ENCODE data around the gene PLA2G4E. TPM values are rescaled to one million over a fixed set of nuclear protein-coding genes. Genes with fewer than 3 reads are reported as not detected.

PLA2G4E gene
- total RNA-seq, 1 experiment from 2014 or later, result not detected

DNA sequence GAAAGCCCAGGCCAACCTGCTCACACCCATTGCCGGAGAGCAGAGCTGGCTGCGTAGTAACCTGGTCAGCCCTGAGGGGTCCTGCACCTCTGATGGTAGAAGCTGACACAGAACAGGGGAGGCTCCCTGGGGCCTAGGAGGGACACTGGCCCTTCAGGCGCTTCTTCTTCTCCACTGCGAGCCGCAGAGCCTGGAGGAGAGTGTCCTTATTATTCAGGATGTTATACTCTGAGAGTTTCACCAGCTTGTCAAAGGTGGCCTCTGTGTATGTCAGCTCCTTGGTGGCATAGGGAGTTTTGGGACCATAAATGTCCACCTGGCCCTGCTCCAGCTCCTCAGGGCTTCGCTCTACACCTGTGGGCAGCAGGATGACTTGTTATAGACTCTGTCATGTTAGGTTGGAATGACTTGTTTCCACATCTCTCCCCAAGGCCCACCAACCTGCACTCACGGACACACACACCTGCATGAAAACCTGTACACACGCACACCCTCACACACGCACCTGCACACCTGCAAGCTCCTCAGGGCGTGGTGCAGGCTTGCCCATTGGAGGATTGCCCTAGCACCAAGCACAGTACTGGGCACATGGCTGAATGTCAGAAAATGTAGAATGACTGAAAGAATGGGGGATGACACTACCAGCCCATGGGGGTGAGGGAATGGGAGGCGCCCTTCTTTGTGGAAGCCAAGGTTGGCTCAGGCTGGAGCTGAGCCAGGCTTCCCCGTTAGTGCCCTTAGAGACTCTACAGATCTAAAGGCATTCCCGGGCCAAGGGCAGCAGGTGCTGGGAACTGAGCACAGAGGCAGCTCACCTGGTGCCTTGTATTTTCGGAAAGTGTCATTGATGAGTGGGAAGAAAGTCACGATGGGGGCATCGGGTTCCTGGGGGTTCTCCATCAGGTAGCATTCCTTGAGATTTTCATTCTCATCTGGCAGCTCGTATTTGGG is 36.9 kb downstream of the PLA2G4E start:
- ChIA-PET RAD21 (ENCODE audit: low non-redundant PET in 1 of 2, low total read pairs in 2 of 2, uncharacterized antibody in 2 of 2, unreplicated experiment in 2 of 2) (no interaction called here), POLR2A (no interaction called here), CTCF (interaction anchor here (2.4 kb wide), 1 partner anchor 11 kb away, joined by 7 read pairs; the partner anchor contains the start of gene EHD4)
- Histone ChIP-seq H2AFZ (ENCODE audit: low read depth, low read length, poor library complexity, severe bottlenecking) (no peak overlapping the region), H3K27me3 (ENCODE audit: insufficient read depth, low read length) (no peaks in the 10 kb centered on the region), H3K36me3 (ENCODE audit: control insufficient read depth in 1 of 2, insufficient read depth in 2 of 2, low read length in 2 of 2) (no peaks in the 10 kb centered on the region), H3K9ac (ENCODE audit: low read length) (no peak overlapping the region), H3K4me1 (ENCODE audit: control insufficient read depth in 1 of 2, insufficient read depth in 2 of 2, low read length in 2 of 2) (peaks cover 0 to 4% of the 10 kb centered on the region in 2 experiments; a peak in 2 of 4 replicates), H3K9me3 (ENCODE audit: control insufficient read depth in 1 of 2, insufficient read depth in 1 of 2, low read depth in 1 of 2, low read length in 2 of 2) (no peaks in the 10 kb centered on the region), H4K20me1 (ENCODE audit: insufficient read depth) (no peaks in the 10 kb centered on the region), H3K9me2 (ENCODE audit: insufficient read depth) (no peaks in the 10 kb centered on the region), H3K4me3 (replicated peaks in 1 of 2; ENCODE audit: low read depth in 1 of 2, low read length in 2 of 2) (no peak overlapping the region), H3K79me2 (ENCODE audit: insufficient read depth, low read length) (no peaks in the 10 kb centered on the region), H3K4me2 (ENCODE audit: low read length) (no peak overlapping the region), H3K27ac (ENCODE audit: low read depth, low read length) (no peak overlapping the region)
- no TSS peak for BruUV-seq (replicated peaks)
- TF ChIP-seq, protein P1, sequence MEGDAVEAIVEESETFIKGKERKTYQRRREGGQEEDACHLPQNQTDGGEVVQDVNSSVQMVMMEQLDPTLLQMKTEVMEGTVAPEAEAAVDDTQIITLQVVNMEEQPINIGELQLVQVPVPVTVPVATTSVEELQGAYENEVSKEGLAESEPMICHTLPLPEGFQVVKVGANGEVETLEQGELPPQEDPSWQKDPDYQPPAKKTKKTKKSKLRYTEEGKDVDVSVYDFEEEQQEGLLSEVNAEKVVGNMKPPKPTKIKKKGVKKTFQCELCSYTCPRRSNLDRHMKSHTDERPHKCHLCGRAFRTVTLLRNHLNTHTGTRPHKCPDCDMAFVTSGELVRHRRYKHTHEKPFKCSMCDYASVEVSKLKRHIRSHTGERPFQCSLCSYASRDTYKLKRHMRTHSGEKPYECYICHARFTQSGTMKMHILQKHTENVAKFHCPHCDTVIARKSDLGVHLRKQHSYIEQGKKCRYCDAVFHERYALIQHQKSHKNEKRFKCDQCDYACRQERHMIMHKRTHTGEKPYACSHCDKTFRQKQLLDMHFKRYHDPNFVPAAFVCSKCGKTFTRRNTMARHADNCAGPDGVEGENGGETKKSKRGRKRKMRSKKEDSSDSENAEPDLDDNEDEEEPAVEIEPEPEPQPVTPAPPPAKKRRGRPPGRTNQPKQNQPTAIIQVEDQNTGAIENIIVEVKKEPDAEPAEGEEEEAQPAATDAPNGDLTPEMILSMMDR (IDR thresholded peaks at IDR 0.05 in 2 of 3, conservative IDR thresholded peaks at IDR 0.05 in 1 of 3; ENCODE audit: borderline replicate concordance in 1 of 3, insufficient read depth in 1 of 3, low read depth in 2 of 3, low read length in 2 of 3), result no peak
- TF ChIP-seq RAD21 (IDR thresholded peaks at IDR 0.05; ENCODE audit: low read depth) (no peak), POLR2AphosphoS5 (IDR thresholded peaks at IDR 0.05; ENCODE audit: low read depth, low read length) (no peak), ZNF274 (IDR thresholded peaks at IDR 0.05; ENCODE audit: low read depth, low read length) (no peak), FOSL1 (IDR thresholded peaks at IDR 0.05; ENCODE audit: low read depth) (no peak), ZFX (IDR thresholded peaks at IDR 0.05) (no peak), EZH2 (IDR thresholded peaks at IDR 0.05) (no peak), YY1 (IDR thresholded peaks at IDR 0.05; ENCODE audit: extremely low read depth, insufficient replicate concordance, low read depth, low read length) (no peak), SRF (IDR thresholded peaks at IDR 0.05; ENCODE audit: low read depth) (no peak), CBX3 (IDR thresholded peaks at IDR 0.05; ENCODE audit: low read depth) (no peak), ELF1 (IDR thresholded peaks at IDR 0.05; ENCODE audit: borderline replicate concordance, low read depth) (no peak), POLR2A (IDR thresholded peaks at IDR 0.05; ENCODE audit: borderline replicate concordance, extremely low read depth, insufficient read depth, insufficient read length) (no peak)
- TF ChIP-seq, protein P2, sequence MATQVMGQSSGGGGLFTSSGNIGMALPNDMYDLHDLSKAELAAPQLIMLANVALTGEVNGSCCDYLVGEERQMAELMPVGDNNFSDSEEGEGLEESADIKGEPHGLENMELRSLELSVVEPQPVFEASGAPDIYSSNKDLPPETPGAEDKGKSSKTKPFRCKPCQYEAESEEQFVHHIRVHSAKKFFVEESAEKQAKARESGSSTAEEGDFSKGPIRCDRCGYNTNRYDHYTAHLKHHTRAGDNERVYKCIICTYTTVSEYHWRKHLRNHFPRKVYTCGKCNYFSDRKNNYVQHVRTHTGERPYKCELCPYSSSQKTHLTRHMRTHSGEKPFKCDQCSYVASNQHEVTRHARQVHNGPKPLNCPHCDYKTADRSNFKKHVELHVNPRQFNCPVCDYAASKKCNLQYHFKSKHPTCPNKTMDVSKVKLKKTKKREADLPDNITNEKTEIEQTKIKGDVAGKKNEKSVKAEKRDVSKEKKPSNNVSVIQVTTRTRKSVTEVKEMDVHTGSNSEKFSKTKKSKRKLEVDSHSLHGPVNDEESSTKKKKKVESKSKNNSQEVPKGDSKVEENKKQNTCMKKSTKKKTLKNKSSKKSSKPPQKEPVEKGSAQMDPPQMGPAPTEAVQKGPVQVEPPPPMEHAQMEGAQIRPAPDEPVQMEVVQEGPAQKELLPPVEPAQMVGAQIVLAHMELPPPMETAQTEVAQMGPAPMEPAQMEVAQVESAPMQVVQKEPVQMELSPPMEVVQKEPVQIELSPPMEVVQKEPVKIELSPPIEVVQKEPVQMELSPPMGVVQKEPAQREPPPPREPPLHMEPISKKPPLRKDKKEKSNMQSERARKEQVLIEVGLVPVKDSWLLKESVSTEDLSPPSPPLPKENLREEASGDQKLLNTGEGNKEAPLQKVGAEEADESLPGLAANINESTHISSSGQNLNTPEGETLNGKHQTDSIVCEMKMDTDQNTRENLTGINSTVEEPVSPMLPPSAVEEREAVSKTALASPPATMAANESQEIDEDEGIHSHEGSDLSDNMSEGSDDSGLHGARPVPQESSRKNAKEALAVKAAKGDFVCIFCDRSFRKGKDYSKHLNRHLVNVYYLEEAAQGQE (IDR thresholded peaks at IDR 0.05; ENCODE audit: low read depth), result no peak
- TF ChIP-seq, protein P3, sequence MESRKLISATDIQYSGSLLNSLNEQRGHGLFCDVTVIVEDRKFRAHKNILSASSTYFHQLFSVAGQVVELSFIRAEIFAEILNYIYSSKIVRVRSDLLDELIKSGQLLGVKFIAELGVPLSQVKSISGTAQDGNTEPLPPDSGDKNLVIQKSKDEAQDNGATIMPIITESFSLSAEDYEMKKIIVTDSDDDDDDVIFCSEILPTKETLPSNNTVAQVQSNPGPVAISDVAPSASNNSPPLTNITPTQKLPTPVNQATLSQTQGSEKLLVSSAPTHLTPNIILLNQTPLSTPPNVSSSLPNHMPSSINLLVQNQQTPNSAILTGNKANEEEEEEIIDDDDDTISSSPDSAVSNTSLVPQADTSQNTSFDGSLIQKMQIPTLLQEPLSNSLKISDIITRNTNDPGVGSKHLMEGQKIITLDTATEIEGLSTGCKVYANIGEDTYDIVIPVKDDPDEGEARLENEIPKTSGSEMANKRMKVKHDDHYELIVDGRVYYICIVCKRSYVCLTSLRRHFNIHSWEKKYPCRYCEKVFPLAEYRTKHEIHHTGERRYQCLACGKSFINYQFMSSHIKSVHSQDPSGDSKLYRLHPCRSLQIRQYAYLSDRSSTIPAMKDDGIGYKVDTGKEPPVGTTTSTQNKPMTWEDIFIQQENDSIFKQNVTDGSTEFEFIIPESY (IDR thresholded peaks at IDR 0.05; ENCODE audit: extremely low read depth, insufficient replicate concordance, low read length), result no peak
- TF ChIP-seq, protein P4, sequence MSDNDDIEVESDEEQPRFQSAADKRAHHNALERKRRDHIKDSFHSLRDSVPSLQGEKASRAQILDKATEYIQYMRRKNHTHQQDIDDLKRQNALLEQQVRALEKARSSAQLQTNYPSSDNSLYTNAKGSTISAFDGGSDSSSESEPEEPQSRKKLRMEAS (IDR thresholded peaks at IDR 0.05), result no peak
- TF ChIP-seq, protein P5, sequence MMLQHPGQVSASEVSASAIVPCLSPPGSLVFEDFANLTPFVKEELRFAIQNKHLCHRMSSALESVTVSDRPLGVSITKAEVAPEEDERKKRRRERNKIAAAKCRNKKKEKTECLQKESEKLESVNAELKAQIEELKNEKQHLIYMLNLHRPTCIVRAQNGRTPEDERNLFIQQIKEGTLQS (IDR thresholded peaks at IDR 0.05), result no peak
- intact Hi-C loops (cut with micrococcal nuclease), result no loop called here
- ATAC-seq, result no peak
- no peak for DNase-seq (ENCODE audit: low read depth, low spot score)

Measured in HCT116 (cell line).